Peyer's patch (tissue), 4 donors: ENCODE results near the gene MED13L.

Source experiments
- CTCF ChIP-seq, 6 experiments: fragments of 450-650 bp in 4 of 6; fragments of 200-600 bp in 2 of 6; sonication (generic) in 1 of 6; IDR thresholded peaks; one replicate each; pipeline ENCODE4 v1.5.1; 2017 to 2019; ENCODE audit warnings: antibody characterized with exemption in 6 of 6, mild to moderate bottlenecking in 3 of 6, moderate library complexity in 1 of 6
- POLR2A ChIP-seq, 2 donors: fragments of 450-650 bp; IDR thresholded peaks; one replicate each; pipeline ENCODE4 v1.5.1; 2017; ENCODE audit warnings: antibody characterized with exemption in 2 of 2, mild to moderate bottlenecking in 2 of 2, moderate library complexity in 2 of 2

GRCh38 chr12:116066381-116067230, 210.9 kb downstream of the MED13L start:
- TF ChIP-seq CTCF (IDR thresholded peaks at IDR 0.05) (peak; percentile 43 to 85 (median 66)), POLR2A (IDR thresholded peaks at IDR 0.05) (no peak)
